WTC11 (cell line): ENCODE measurements around the gene HPCAL1. TPM values are rescaled to one million over a fixed set of nuclear protein-coding genes. Genes with fewer than 3 reads are reported as not detected.

Experiments
- ATAC-seq: fragments of 200-7000 bp; cut with Tn5 transposase; 2 replicates; pipeline ENCODE4 v1.10.0; 2021; ENCODE audit warnings: mild to moderate bottlenecking, moderate library complexity
- CTCF ChIA-PET: fragments of 300-600 bp; sonication (Branson Sonifier 250); formaldehyde crosslinking; loops from one replicate; lab custom pipeline; 2021; ENCODE audit warnings: antibody characterized with exemption; lab: Charles Lee
- POLR2A ChIA-PET: fragments of 350-600 bp; sonication (Branson Sonifier 250); formaldehyde crosslinking; loops from one replicate; lab custom pipeline; 2021; ENCODE audit warnings: antibody characterized with exemption; lab: Charles Lee
- DNase-seq: peaks from one replicate; pipeline ENCODE4 v3.0.0; 2021; ENCODE audit warnings: low spot score
- H3K27ac Mint-ChIP-seq: 2 replicates; pipeline ENCODE4 v1.8.0; 2021; ENCODE audit warnings: mixed read lengths
- H3K27me3 Mint-ChIP-seq: 2 replicates; pipeline ENCODE4 v1.8.0; 2021; ENCODE audit warnings: low read depth, mild to moderate bottlenecking, moderate library complexity, mixed read lengths
- H3K36me3 Mint-ChIP-seq: 2 replicates; pipeline ENCODE4 v1.8.0; 2021; ENCODE audit warnings: mixed read lengths
- H3K4me1 Mint-ChIP-seq: 2 replicates; pipeline ENCODE4 v1.8.0; 2022; ENCODE audit warnings: mixed read lengths
- H3K4me3 Mint-ChIP-seq: 2 replicates; pipeline ENCODE4 v1.8.0; 2021; ENCODE audit warnings: mild to moderate bottlenecking, moderate library complexity, mixed read lengths
- H3K9me3 Mint-ChIP-seq: 2 replicates; pipeline ENCODE4 v1.8.0; 2021; ENCODE audit warnings: mixed read lengths
- CREM ChIP-seq: sonication (generic); formaldehyde crosslinking; IDR thresholded peaks from 2 replicates; pipeline ENCODE4 v1.8.1; 2022; ENCODE audit warnings: mild to moderate bottlenecking, missing genetic modification reagents, moderate library complexity
- ESRRA ChIP-seq: sonication (generic); formaldehyde crosslinking; IDR thresholded peaks from 2 replicates; pipeline ENCODE4 v1.8.1; 2022; ENCODE audit warnings: mild to moderate bottlenecking, missing genetic modification reagents, borderline replicate concordance
- ETV6 ChIP-seq: sonication (generic); formaldehyde crosslinking; IDR thresholded peaks from 2 replicates; pipeline ENCODE4 v1.8.1; 2022; ENCODE audit warnings: mild to moderate bottlenecking, missing genetic modification reagents
- FOXJ3 ChIP-seq: sonication (generic); formaldehyde crosslinking; IDR thresholded peaks from 2 replicates; pipeline ENCODE4 v1.9.0; 2021; ENCODE audit warnings: missing genetic modification reagents, mild to moderate bottlenecking, borderline replicate concordance
- GABPB1 ChIP-seq: sonication (generic); formaldehyde crosslinking; IDR thresholded peaks from 2 replicates; pipeline ENCODE4 v1.8.1; 2023; ENCODE audit warnings: mild to moderate bottlenecking, missing genetic modification reagents
- TEAD1 ChIP-seq: sonication (generic); formaldehyde crosslinking; IDR thresholded peaks from 2 replicates; pipeline ENCODE4 v1.8.0; 2022; ENCODE audit warnings: mild to moderate bottlenecking, missing genetic modification reagents
- ZBTB43 ChIP-seq: sonication (generic); formaldehyde crosslinking; IDR thresholded peaks from 2 replicates; pipeline ENCODE4 v1.8.1; 2023; ENCODE audit warnings: mild to moderate bottlenecking, missing genetic modification reagents
- ZNF138 ChIP-seq: sonication (generic); formaldehyde crosslinking; conservative IDR thresholded peaks from 2 replicates; pipeline ENCODE4 v1.8.1; 2022; ENCODE audit warnings: mild to moderate bottlenecking, moderate library complexity, missing genetic modification reagents
- ZNF219 ChIP-seq: sonication (generic); formaldehyde crosslinking; IDR thresholded peaks from 2 replicates; pipeline ENCODE4 v1.8.0; 2023; ENCODE audit warnings: missing genetic modification reagents, mild to moderate bottlenecking, borderline replicate concordance
- ZNF317 ChIP-seq: sonication (generic); formaldehyde crosslinking; IDR thresholded peaks from 2 replicates; pipeline ENCODE4 v1.8.1; 2023; ENCODE audit warnings: low read depth, mild to moderate bottlenecking, moderate library complexity, missing genetic modification reagents, borderline replicate concordance
- ZNF423 ChIP-seq: fragments of 250-450 bp; sonication (Bioruptor Pico); IDR thresholded peaks from 2 replicates; pipeline ENCODE4 v2.1.2; 2022; ENCODE audit warnings: mild to moderate bottlenecking, moderate library complexity
- ZNF532 ChIP-seq: fragments of 250-450 bp; sonication (Bioruptor Pico); IDR thresholded peaks from 2 replicates; pipeline ENCODE4 v1.9.0; 2021; ENCODE audit warnings: mild to moderate bottlenecking, borderline replicate concordance
- ZSCAN18 ChIP-seq: fragments of 250-450 bp; sonication (Bioruptor Pico); IDR thresholded peaks from 2 replicates; pipeline ENCODE4 v2.1.2; 2022; ENCODE audit warnings: mild to moderate bottlenecking, moderate library complexity
- total RNA-seq: library from RNA; stranded (reverse); gene quantifications from 3 replicates; pipeline ENCODE4 v1.2.3, GENCODE V29; 2021
- TF ChIP-seq, protein P1 (sequence below): sonication (generic); formaldehyde crosslinking; IDR thresholded peaks from 2 replicates; pipeline ENCODE4 v1.8.1; 2023; ENCODE audit warnings: mild to moderate bottlenecking, missing genetic modification reagents, moderate library complexity
- TF ChIP-seq, protein P2 (sequence below): fragments of 200-600 bp; IDR thresholded peaks from 2 replicates; pipeline ENCODE4 v1.8.0; 2022; ENCODE audit warnings: antibody characterized with exemption

Gene HPCAL1
- total RNA-seq, 1 experiment from 2014 or later = 11.8 TPM

DNA sequence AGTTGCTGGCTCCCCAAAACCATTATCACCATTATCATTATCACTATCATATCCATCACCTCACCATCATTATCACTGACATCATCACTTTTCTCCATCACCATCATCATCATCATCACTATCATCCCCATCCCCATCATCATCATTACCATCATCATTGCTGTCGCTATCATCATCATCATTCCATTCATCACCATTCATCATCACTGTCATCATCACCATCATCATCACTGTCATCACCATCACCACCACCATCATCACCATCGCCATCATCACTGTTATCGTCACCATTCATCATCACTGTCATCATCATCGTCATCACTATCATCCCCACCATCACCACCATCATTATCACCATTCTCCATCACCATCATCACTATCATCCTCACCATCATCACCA lies 9.0 kb downstream of the HPCAL1 start:
- Mint-ChIP-seq H3K27me3 (peaks cover 11% of the 10 kb centered on the region), H3K36me3 (no peaks in the 10 kb centered on the region), H3K4me3 (no peak overlapping the region), H3K9me3 (no peaks in the 10 kb centered on the region), H3K4me1 (peaks cover 11% of the 10 kb centered on the region), H3K27ac (no peak overlapping the region)
- ATAC-seq (no peak), DNase-seq (no peak)
- POLR2A ChIA-PET = no interaction called here
- CTCF ChIA-PET = no interaction called here
- no peak for TF ChIP-seq ESRRA (CRISPR knock-in tag)
- TF ChIP-seq, protein P1, sequence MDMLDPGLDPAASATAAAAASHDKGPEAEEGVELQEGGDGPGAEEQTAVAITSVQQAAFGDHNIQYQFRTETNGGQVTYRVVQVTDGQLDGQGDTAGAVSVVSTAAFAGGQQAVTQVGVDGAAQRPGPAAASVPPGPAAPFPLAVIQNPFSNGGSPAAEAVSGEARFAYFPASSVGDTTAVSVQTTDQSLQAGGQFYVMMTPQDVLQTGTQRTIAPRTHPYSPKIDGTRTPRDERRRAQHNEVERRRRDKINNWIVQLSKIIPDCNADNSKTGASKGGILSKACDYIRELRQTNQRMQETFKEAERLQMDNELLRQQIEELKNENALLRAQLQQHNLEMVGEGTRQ = no peak
- TF ChIP-seq FOXJ3 (CRISPR knock-in tag) = no peak
- no peak for TF ChIP-seq ZNF423
- TF ChIP-seq ZNF317 (CRISPR knock-in tag) = no peak
- no peak for TF ChIP-seq ZSCAN18
- TF ChIP-seq, protein P2, sequence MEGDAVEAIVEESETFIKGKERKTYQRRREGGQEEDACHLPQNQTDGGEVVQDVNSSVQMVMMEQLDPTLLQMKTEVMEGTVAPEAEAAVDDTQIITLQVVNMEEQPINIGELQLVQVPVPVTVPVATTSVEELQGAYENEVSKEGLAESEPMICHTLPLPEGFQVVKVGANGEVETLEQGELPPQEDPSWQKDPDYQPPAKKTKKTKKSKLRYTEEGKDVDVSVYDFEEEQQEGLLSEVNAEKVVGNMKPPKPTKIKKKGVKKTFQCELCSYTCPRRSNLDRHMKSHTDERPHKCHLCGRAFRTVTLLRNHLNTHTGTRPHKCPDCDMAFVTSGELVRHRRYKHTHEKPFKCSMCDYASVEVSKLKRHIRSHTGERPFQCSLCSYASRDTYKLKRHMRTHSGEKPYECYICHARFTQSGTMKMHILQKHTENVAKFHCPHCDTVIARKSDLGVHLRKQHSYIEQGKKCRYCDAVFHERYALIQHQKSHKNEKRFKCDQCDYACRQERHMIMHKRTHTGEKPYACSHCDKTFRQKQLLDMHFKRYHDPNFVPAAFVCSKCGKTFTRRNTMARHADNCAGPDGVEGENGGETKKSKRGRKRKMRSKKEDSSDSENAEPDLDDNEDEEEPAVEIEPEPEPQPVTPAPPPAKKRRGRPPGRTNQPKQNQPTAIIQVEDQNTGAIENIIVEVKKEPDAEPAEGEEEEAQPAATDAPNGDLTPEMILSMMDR = no peak
- TF ChIP-seq ZNF532 (CRISPR knock-in tag) = no peak
- no peak for TF ChIP-seq ZBTB43 (CRISPR knock-in tag)
- no peak for TF ChIP-seq ZNF219 (CRISPR knock-in tag)
- no peak for TF ChIP-seq ZNF138 (CRISPR knock-in tag)
- TF ChIP-seq ETV6 (CRISPR knock-in tag) = no peak
- TF ChIP-seq CREM = no peak

- Mint-ChIP-seq H3K4me1 (peaks cover 15% of the 10 kb centered on the region), H3K27me3 (peaks cover 3% of the 10 kb centered on the region; the same call in 1 of the 2 replicates), H3K36me3 (no peaks in the 10 kb centered on the region), H3K27ac (no peak overlapping the region), H3K9me3 (no peaks in the 10 kb centered on the region), H3K4me3 (no peak overlapping the region)
- TF ChIP-seq, protein P1 = no peak
- TF ChIP-seq GABPB1 (CRISPR knock-in tag) = no peak
- no peak for TF ChIP-seq TEAD1 (CRISPR knock-in tag)
- ATAC-seq (no peak), DNase-seq (no peak)
- CTCF ChIA-PET = no interaction called here
- POLR2A ChIA-PET = no interaction called here
These were observed 9.8 kb downstream of the HPCAL1 start for GRCh38 chr2:10312437-10312957.
